HCT116 (cell line): Measurements from ENCODE around the gene NFIL3. TPM values are rescaled to one million over a fixed set of nuclear protein-coding genes. Genes with fewer than 3 reads are reported as not detected.

Source experiments
- ATAC-seq: fragments of 200-7000 bp; cut with Tn5 transposase; 2 replicates; pipeline ENCODE4 v1.9.1; 2020; ENCODE audit warnings: mild to moderate bottlenecking, moderate library complexity
- BruUV-seq: library from RNA; stranded (reverse); fragments of 400-500 nt; replicated peaks from 2 replicates; lab custom pipeline; 2021; lab: Mats Ljungman, UMichigan
- CTCF ChIA-PET: fragments of 300-600 bp; sonication (Branson Sonifier 250); formaldehyde crosslinking; loops from one replicate; lab custom pipeline; 2021; ENCODE audit warnings: antibody characterized with exemption; lab: Charles Lee
- POLR2A ChIA-PET: fragments of 300-600, 350-600 bp; sonication (Branson Sonifier 250); formaldehyde crosslinking; loops from one replicate; lab custom pipeline; 2021; ENCODE audit warnings: antibody characterized with exemption; lab: Charles Lee
- RAD21 ChIA-PET, 2 experiments: fragments of 300-600 bp; sonication (Branson Sonifier 250); formaldehyde crosslinking; loops; one replicate each; lab custom pipeline; 2023; ENCODE audit warnings: low total read pairs in 2 of 2; ENCODE audit not compliant: uncharacterized antibody in 2 of 2, unreplicated experiment in 2 of 2, low non-redundant PET in 1 of 2; lab: Charles Lee
- DNase-seq: peaks from one replicate; pipeline ENCODE4 v3.0.0-alpha.2; 2010; ENCODE audit warnings: low read depth, low spot score
- H2AFZ ChIP-seq: fragments of 200-600 bp; shearing (Covaris generic), sonication (generic); 2 replicates; pipeline ENCODE4 v1.6.1; 2017; ENCODE audit warnings: low read depth, mixed run types, mixed read lengths, antibody characterized with exemption, low read length; ENCODE audit not compliant: poor library complexity, severe bottlenecking
- H3K27ac ChIP-seq: 2 replicates; pipeline ENCODE4 v1.5.1; 2012; ENCODE audit warnings: low read depth, low read length
- H3K27me3 ChIP-seq: fragments of 200-600 bp; sonication (generic); 2 replicates; pipeline ENCODE4 v1.6.1; 2016; ENCODE audit warnings: mixed run types, low read length, mixed read lengths; ENCODE audit not compliant: insufficient read depth
- H3K36me3 ChIP-seq, 2 experiments: fragments of 200-500 bp in 1 of 2; fragments of 200-600 bp in 1 of 2; sonication (Bioruptor generic) in 1 of 2; sonication (generic) in 1 of 2; 2 replicates each; pipeline versions ENCODE4 v1.5.1 to v1.6.1; 2014 to 2016; ENCODE audit warnings: low read length in 2 of 2, inconsistent platforms in 1 of 2, mixed read lengths in 1 of 2, mixed run types in 1 of 2; ENCODE audit not compliant: insufficient read depth in 2 of 2, control insufficient read depth in 1 of 2
- H3K4me1 ChIP-seq, 2 experiments: fragments of 200-600 bp in 1 of 2; sonication (generic) in 1 of 2; 2 replicates each; pipeline versions ENCODE4 v1.5.1 to v1.6.1; 2012 to 2017; ENCODE audit warnings: low read length in 2 of 2, inconsistent platforms in 1 of 2, mild to moderate bottlenecking in 1 of 2, mixed read lengths in 1 of 2, mixed run types in 1 of 2, moderate library complexity in 1 of 2; ENCODE audit not compliant: insufficient read depth in 2 of 2, control insufficient read depth in 1 of 2
- H3K4me2 ChIP-seq: fragments of 200-600 bp; sonication (generic); 2 replicates; pipeline ENCODE4 v1.6.1; 2017; ENCODE audit warnings: mixed run types, low read length, mixed read lengths
- H3K4me3 ChIP-seq, 2 experiments: fragments of 200-600 bp in 1 of 2; sonication (generic) in 1 of 2; replicated peaks in 1 of 2; 2 replicates each; pipeline ENCODE4 v1.5.1; 2011 to 2016; ENCODE audit warnings: low read length in 2 of 2, control low read depth in 1 of 2, low read depth in 1 of 2, mild to moderate bottlenecking in 1 of 2, mixed read lengths in 1 of 2, mixed run types in 1 of 2
- H3K79me2 ChIP-seq: fragments of 200-600 bp; sonication (generic); 2 replicates; pipeline ENCODE4 v1.6.1; 2017; ENCODE audit warnings: mild to moderate bottlenecking, mixed run types, low read length, moderate library complexity, mixed read lengths; ENCODE audit not compliant: insufficient read depth
- H3K9ac ChIP-seq: fragments of 200-600 bp; sonication (generic); 2 replicates; pipeline ENCODE4 v1.6.1; 2016; ENCODE audit warnings: low read length, mixed read lengths
- H3K9me2 ChIP-seq: fragments of 200-600 bp; sonication (generic), shearing (Covaris generic); 2 replicates; pipeline ENCODE4 v1.6.1; 2017; ENCODE audit warnings: mixed run types, mild to moderate bottlenecking, moderate library complexity; ENCODE audit not compliant: insufficient read depth
- H3K9me3 ChIP-seq, 2 experiments: fragments of 200-500 bp in 1 of 2; fragments of 200-600 bp in 1 of 2; sonication (Bioruptor generic) in 1 of 2; sonication (generic) in 1 of 2; 2 replicates each; pipeline ENCODE4 v1.6.1; 2014 to 2017; ENCODE audit warnings: low read length in 2 of 2, mixed read lengths in 2 of 2, inconsistent platforms in 1 of 2, low read depth in 1 of 2, mild to moderate bottlenecking in 1 of 2, mixed run types in 1 of 2, moderate library complexity in 1 of 2; ENCODE audit not compliant: control insufficient read depth in 1 of 2, insufficient read depth in 1 of 2
- H4K20me1 ChIP-seq: fragments of 200-600 bp; sonication (generic), shearing (Covaris generic); 2 replicates; pipeline ENCODE4 v1.6.1; 2017; ENCODE audit warnings: mixed run types, mild to moderate bottlenecking, moderate library complexity; ENCODE audit not compliant: insufficient read depth
- ATF3 ChIP-seq: IDR thresholded peaks from 2 replicates; pipeline ENCODE4 v1.6.1; 2012
- CBX3 ChIP-seq: IDR thresholded peaks from 2 replicates; pipeline ENCODE4 v1.6.1; 2012; ENCODE audit warnings: low read depth
- CEBPB ChIP-seq: IDR thresholded peaks from 2 replicates; pipeline ENCODE4 v1.6.1; 2012; ENCODE audit warnings: low read depth
- EGR1 ChIP-seq: IDR thresholded peaks from 2 replicates; pipeline ENCODE4 v1.6.1; 2012; ENCODE audit warnings: low read depth
- ELF1 ChIP-seq: IDR thresholded peaks from 2 replicates; pipeline ENCODE4 v1.6.1; 2012; ENCODE audit warnings: low read depth, borderline replicate concordance
- EZH2 ChIP-seq: fragments of 200-600 bp; sonication (generic); IDR thresholded peaks from 2 replicates; pipeline ENCODE4 v1.6.1; 2017; ENCODE audit warnings: antibody characterized with exemption, mixed run types
- POLR2A ChIP-seq: IDR thresholded peaks from 2 replicates; pipeline ENCODE4 v1.7.0; 2011; ENCODE audit warnings: borderline replicate concordance; ENCODE audit not compliant: insufficient read depth, insufficient read length; ENCODE audit errors: extremely low read depth
- POLR2AphosphoS5 ChIP-seq: IDR thresholded peaks from 2 replicates; pipeline ENCODE4 v1.6.1; 2011; ENCODE audit warnings: mild to moderate bottlenecking, low read depth, low read length, moderate library complexity
- RAD21 ChIP-seq: IDR thresholded peaks from 2 replicates; pipeline ENCODE4 v1.6.1; 2012; ENCODE audit warnings: low read depth, mild to moderate bottlenecking
- REST ChIP-seq: IDR thresholded peaks from 2 replicates; pipeline ENCODE4 v1.6.1; 2012; ENCODE audit warnings: low read depth
- SIN3A ChIP-seq: IDR thresholded peaks from 2 replicates; pipeline ENCODE4 v1.6.1; 2012; ENCODE audit warnings: low read depth
- SRF ChIP-seq: IDR thresholded peaks from 2 replicates; pipeline ENCODE4 v1.6.1; 2012; ENCODE audit warnings: low read depth
- TCF7L2 ChIP-seq: IDR thresholded peaks from 2 replicates; pipeline ENCODE4 v1.7.0; 2011; ENCODE audit warnings: borderline replicate concordance, inconsistent platforms; ENCODE audit not compliant: insufficient read depth, insufficient read length; ENCODE audit errors: extremely low read depth
- YY1 ChIP-seq: IDR thresholded peaks from 2 replicates; pipeline ENCODE4 v1.6.1; 2011; ENCODE audit warnings: low read length, low read depth, moderate library complexity, mild to moderate bottlenecking; ENCODE audit not compliant: insufficient replicate concordance; ENCODE audit errors: extremely low read depth
- ZFX ChIP-seq: fragments of 450-650 bp; IDR thresholded peaks from 2 replicates; pipeline ENCODE4 v1.6.1; 2017
- intact Hi-C: fragments of 100-400 bp; cut with micrococcal nuclease; formaldehyde crosslinking; loops from 2 replicates; pipeline ENCODE4 v1.10.0; 2022
- total RNA-seq: library from RNA; stranded (reverse); gene quantifications from one replicate; pipeline ENCODE4 v1.2.1, GENCODE V29; 2021; ENCODE audit not compliant: unreplicated experiment
- TF ChIP-seq, protein P1 (sequence below): IDR thresholded peaks from 2 replicates; pipeline ENCODE4 v1.6.1; 2011; ENCODE audit warnings: mild to moderate bottlenecking, low read length, moderate library complexity; ENCODE audit not compliant: insufficient replicate concordance; ENCODE audit errors: extremely low read depth
- TF ChIP-seq, protein P2 (sequence below): IDR thresholded peaks from 2 replicates; pipeline ENCODE4 v1.6.1; 2012

The NFIL3 gene
- total RNA-seq, 1 experiment from 2014 or later, result 38.0 TPM

DNA sequence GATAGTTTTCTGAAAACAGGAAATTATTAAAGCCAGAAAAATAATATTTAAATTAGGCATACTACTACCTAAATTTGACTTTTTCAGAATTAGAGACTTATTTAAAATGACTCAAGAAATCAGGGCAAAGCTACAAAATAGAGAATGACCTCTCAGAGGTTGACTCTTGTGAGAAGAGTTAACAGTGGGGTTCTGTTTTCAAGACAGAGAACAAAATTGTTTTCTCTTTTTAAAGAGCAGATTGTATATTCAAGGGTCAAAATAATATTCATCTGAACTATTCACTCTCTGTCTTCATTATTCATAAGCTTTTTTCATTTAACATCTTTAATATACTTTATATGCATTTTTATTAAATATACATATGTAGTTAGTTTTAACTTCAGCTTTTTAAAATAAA lies 40.1 kb downstream of the NFIL3 start:
- RAD21 ChIA-PET, result no interaction called here
- BruUV-seq, result no TSS peak
- ATAC-seq, result no peak
- CTCF ChIA-PET, result interaction anchor here (0.5 kb wide), 1 partner anchor 9 kb away, joined by 3 read pairs; no protein-coding TSS in a partner anchor
- H3K9me2 ChIP-seq, result no peaks in the 10 kb centered on the region
- no peaks in the 10 kb centered on the region for H4K20me1 ChIP-seq
- no peaks in the 10 kb centered on the region for H3K4me1 ChIP-seq
- no peaks in the 10 kb centered on the region for H3K79me2 ChIP-seq
- no peak for DNase-seq
- H3K27me3 ChIP-seq, result no peaks in the 10 kb centered on the region
- intact Hi-C loops, result no loop called here
- no peak overlapping the region for H3K27ac ChIP-seq
- H2AFZ ChIP-seq, result no peak overlapping the region
- POLR2A ChIA-PET, result no interaction called here
- H3K4me2 ChIP-seq, result no peak overlapping the region
- TF ChIP-seq CEBPB, result no peak
- H3K9me3 ChIP-seq, result no peaks in the 10 kb centered on the region
- H3K9ac ChIP-seq, result no peak overlapping the region
- no peak overlapping the region for H3K4me3 ChIP-seq
- no peaks in the 10 kb centered on the region for H3K36me3 ChIP-seq

- Histone ChIP-seq H3K4me1 (no peaks in the 10 kb centered on the region), H3K27me3 (no peaks in the 10 kb centered on the region), H3K9me3 (no peaks in the 10 kb centered on the region), H3K4me2 (no peak overlapping the region), H3K4me3 (no peak overlapping the region), H3K79me2 (no peaks in the 10 kb centered on the region), H4K20me1 (no peaks in the 10 kb centered on the region), H3K9me2 (no peaks in the 10 kb centered on the region), H3K9ac (no peak overlapping the region), H3K27ac (no peak overlapping the region), H3K36me3 (no peaks in the 10 kb centered on the region), H2AFZ (no peak overlapping the region)
- no peak for ATAC-seq
- no peak for TF ChIP-seq EZH2
- TF ChIP-seq SIN3A, result no peak
- no peak for TF ChIP-seq CBX3
- no peak for TF ChIP-seq TCF7L2
- TF ChIP-seq REST, result no peak
- no peak for TF ChIP-seq CEBPB
- no peak for TF ChIP-seq SRF
- no peak for TF ChIP-seq POLR2AphosphoS5
- TF ChIP-seq ATF3, result no peak
- no peak for TF ChIP-seq YY1
- TF ChIP-seq ZFX, result no peak
- no peak for TF ChIP-seq RAD21
- TF ChIP-seq, protein P1, sequence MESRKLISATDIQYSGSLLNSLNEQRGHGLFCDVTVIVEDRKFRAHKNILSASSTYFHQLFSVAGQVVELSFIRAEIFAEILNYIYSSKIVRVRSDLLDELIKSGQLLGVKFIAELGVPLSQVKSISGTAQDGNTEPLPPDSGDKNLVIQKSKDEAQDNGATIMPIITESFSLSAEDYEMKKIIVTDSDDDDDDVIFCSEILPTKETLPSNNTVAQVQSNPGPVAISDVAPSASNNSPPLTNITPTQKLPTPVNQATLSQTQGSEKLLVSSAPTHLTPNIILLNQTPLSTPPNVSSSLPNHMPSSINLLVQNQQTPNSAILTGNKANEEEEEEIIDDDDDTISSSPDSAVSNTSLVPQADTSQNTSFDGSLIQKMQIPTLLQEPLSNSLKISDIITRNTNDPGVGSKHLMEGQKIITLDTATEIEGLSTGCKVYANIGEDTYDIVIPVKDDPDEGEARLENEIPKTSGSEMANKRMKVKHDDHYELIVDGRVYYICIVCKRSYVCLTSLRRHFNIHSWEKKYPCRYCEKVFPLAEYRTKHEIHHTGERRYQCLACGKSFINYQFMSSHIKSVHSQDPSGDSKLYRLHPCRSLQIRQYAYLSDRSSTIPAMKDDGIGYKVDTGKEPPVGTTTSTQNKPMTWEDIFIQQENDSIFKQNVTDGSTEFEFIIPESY, result no peak
- TF ChIP-seq, protein P2, sequence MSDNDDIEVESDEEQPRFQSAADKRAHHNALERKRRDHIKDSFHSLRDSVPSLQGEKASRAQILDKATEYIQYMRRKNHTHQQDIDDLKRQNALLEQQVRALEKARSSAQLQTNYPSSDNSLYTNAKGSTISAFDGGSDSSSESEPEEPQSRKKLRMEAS, result no peak
- TF ChIP-seq EGR1, result no peak
- no peak for TF ChIP-seq POLR2A
- no peak for TF ChIP-seq ELF1
- ChIA-PET POLR2A (no interaction called here), CTCF (no interaction called here), RAD21 (no interaction called here)
- no peak for DNase-seq
- intact Hi-C loops, result no loop called here
- no TSS peak for BruUV-seq
Observed at GRCh38 chr9:91382298-91382697, 41.3 kb downstream of the NFIL3 start.
